GM15510 (cell line): ENCODE results near the gene BMAL2.

Experiments
- POLR2A ChIP-seq: IDR thresholded peaks from 3 replicates; pipeline ENCODE4 v1.6.1; 2011; ENCODE audit warnings: borderline replicate concordance; ENCODE audit not compliant: insufficient read length; ENCODE audit errors: extremely low read depth

The BMAL2 gene

GRCh38 chr12:27332714-27333402 lies at the start of gene BMAL2:
Gene BMAL2, plus strand, starts transcription at chr12:27332836. Its CDS starts 237 bp downstream, at chr12:27333073.
- TF ChIP-seq POLR2A, result peak; percentile 59

- no peak for TF ChIP-seq POLR2A
Measured at GRCh38 chr12:27284021-27284420, 48.6 kb upstream of the BMAL2 start.

- no peak for TF ChIP-seq POLR2A
Measured at GRCh38 chr12:27284751-27285150, 47.9 kb upstream of the BMAL2 start.

- TF ChIP-seq POLR2A, result no peak
Measured at GRCh38 chr12:27285403-27285802, 47.2 kb upstream of the BMAL2 start.

GRCh38 chr12:27289414-27289813 lies 43.2 kb upstream of the BMAL2 start:
- TF ChIP-seq POLR2A, result no peak

- TF ChIP-seq POLR2A, result no peak
Measured at GRCh38 chr12:27290501-27291168, 42.0 kb upstream of the BMAL2 start.

- no peak for TF ChIP-seq POLR2A
Measured at GRCh38 chr12:27291862-27292261, 40.8 kb upstream of the BMAL2 start.

- no peak for TF ChIP-seq POLR2A
Measured at GRCh38 chr12:27292718-27293117, 39.9 kb upstream of the BMAL2 start.

- TF ChIP-seq POLR2A, result no peak
Measured at GRCh38 chr12:27293463-27293862, 39.2 kb upstream of the BMAL2 start.

- no peak for TF ChIP-seq POLR2A
Measured at GRCh38 chr12:27296674-27297073, 36.0 kb upstream of the BMAL2 start.

GRCh38 chr12:27297566-27297965 lies 35.1 kb upstream of the BMAL2 start:
- TF ChIP-seq POLR2A, result no peak

- no peak for TF ChIP-seq POLR2A
Measured at GRCh38 chr12:27299102-27299501, 33.5 kb upstream of the BMAL2 start.

GRCh38 chr12:27300226-27300625 lies 32.4 kb upstream of the BMAL2 start:
- no peak for TF ChIP-seq POLR2A

- TF ChIP-seq POLR2A, result no peak
Measured at GRCh38 chr12:27303139-27304111, 29.2 kb upstream of the BMAL2 start.

GRCh38 chr12:27304856-27305255 lies 27.8 kb upstream of the BMAL2 start:
- TF ChIP-seq POLR2A, result no peak
